DOHH2 (cell line): ENCODE measurements around the gene C4orf50.

ENCODE experiments used
- H3F3A ChIP-seq: fragments of 200-600 bp; sonication (generic), shearing (Covaris generic); 2 replicates; pipeline ENCODE4 v1.6.0; 2016; ENCODE audit warnings: antibody characterized with exemption, mild to moderate bottlenecking; ENCODE audit not compliant: control insufficient read depth, insufficient read depth
- H3K27ac ChIP-seq: fragments of 200-600 bp; sonication (generic); 2 replicates; pipeline ENCODE4 v1.5.1; 2014; ENCODE audit warnings: low read depth, mild to moderate bottlenecking, low read length, moderate library complexity
- H3K27me3 ChIP-seq: fragments of 200-600 bp; sonication (generic); 2 replicates; pipeline ENCODE4 v1.6.1; 2014; ENCODE audit warnings: mild to moderate bottlenecking, low read length, mixed read lengths; ENCODE audit not compliant: control insufficient read depth
- H3K36me3 ChIP-seq: fragments of 200-600 bp; sonication (generic); 2 replicates; pipeline ENCODE4 v1.6.1; 2014; ENCODE audit warnings: mild to moderate bottlenecking, low read length, moderate library complexity, mixed read lengths; ENCODE audit not compliant: control insufficient read depth
- H3K4me1 ChIP-seq: fragments of 200-600 bp; sonication (generic); 2 replicates; pipeline ENCODE4 v1.6.1; 2014; ENCODE audit warnings: mild to moderate bottlenecking, low read length, mixed read lengths; ENCODE audit not compliant: control insufficient read depth
- H3K4me2 ChIP-seq: fragments of 200-600 bp; sonication (generic); 2 replicates; pipeline ENCODE4 v1.6.0; 2014; ENCODE audit warnings: mild to moderate bottlenecking, low read length, moderate library complexity
- H3K4me3 ChIP-seq: fragments of 200-600 bp; sonication (generic); 2 replicates; pipeline ENCODE4 v1.5.1; 2014; ENCODE audit warnings: mild to moderate bottlenecking, low read length, mixed read lengths
- H3K79me2 ChIP-seq: fragments of 200-600 bp; sonication (generic); 2 replicates; pipeline ENCODE4 v1.6.1; 2014; ENCODE audit warnings: mild to moderate bottlenecking, low read length, mixed read lengths; ENCODE audit not compliant: control insufficient read depth
- H3K9me2 ChIP-seq: fragments of 200-600 bp; sonication (generic); replicated peaks from 2 replicates; pipeline ENCODE4 v1.6.1; 2014; ENCODE audit warnings: mild to moderate bottlenecking, low read length, mixed read lengths; ENCODE audit not compliant: control insufficient read depth
- H3K9me3 ChIP-seq: fragments of 200-600 bp; sonication (generic); 2 replicates; pipeline ENCODE4 v1.6.1; 2014; ENCODE audit warnings: antibody characterized with exemption, low read length, mixed read lengths; ENCODE audit not compliant: control insufficient read depth, insufficient read depth
- H4K20me1 ChIP-seq: fragments of 200-600 bp; sonication (generic); 2 replicates; pipeline ENCODE4 v1.6.0; 2014; ENCODE audit warnings: low read depth, mild to moderate bottlenecking, antibody characterized with exemption, low read length, moderate library complexity; ENCODE audit not compliant: control insufficient read depth, insufficient read depth
- CTCF ChIP-seq: fragments of 200-600 bp; sonication (generic); IDR thresholded peaks from one replicate; pipeline ENCODE4 v1.5.1; 2014; ENCODE audit warnings: antibody characterized with exemption, mild to moderate bottlenecking, low read depth, low read length; ENCODE audit not compliant: poor library complexity, severe bottlenecking
- EZH2phosphoT487 ChIP-seq: fragments of 200-600 bp; sonication (generic); IDR thresholded peaks from 2 replicates; pipeline ENCODE4 v1.6.1; 2017; ENCODE audit warnings: borderline replicate concordance, mild to moderate bottlenecking, antibody characterized with exemption, low read length, moderate library complexity, mixed read lengths

Gene C4orf50

DNA sequence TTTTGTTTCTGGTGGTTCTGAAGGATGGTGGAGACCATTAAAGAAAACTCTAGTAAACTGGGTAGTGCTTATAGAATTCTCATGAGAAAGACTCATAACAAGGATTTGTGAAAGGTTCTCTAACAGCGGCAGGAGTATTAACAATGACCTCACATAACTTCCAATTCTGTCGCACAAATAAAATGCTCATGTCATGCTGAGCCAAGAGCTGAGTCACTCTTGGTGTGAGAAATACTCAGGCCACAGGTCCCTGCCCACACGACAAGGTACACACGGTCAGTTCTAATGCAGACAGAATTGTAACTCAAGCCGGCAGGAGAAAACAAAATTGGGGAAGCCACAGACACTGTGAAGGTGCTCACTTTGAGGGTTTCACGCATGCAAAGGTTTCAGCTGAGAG, 34.4 kb upstream of the C4orf50 start:
- Histone ChIP-seq H3K9me3 (peaks cover 4% of the 10 kb centered on the region; the same call in 1 of the 2 replicates), H3K27me3 (no peaks in the 10 kb centered on the region), H3K27ac (no peak overlapping the region), H3K79me2 (no peaks in the 10 kb centered on the region), H3K36me3 (no peaks in the 10 kb centered on the region), H3K4me2 (no peak overlapping the region), H3K4me1 (no peaks in the 10 kb centered on the region), H3K9me2 (no peaks in the 10 kb centered on the region), H3K4me3 (no peak overlapping the region), H3F3A (no peaks in the 10 kb centered on the region), H4K20me1 (no peaks in the 10 kb centered on the region)
- TF ChIP-seq CTCF (no peak), EZH2phosphoT487 (no peak)

- Histone ChIP-seq H3K9me2 (no peaks in the 10 kb centered on the region), H3K4me2 (no peak overlapping the region), H3K27me3 (no peaks in the 10 kb centered on the region), H3K27ac (no peak overlapping the region), H3K79me2 (no peaks in the 10 kb centered on the region), H4K20me1 (no peaks in the 10 kb centered on the region), H3F3A (no peaks in the 10 kb centered on the region), H3K4me3 (no peak overlapping the region), H3K4me1 (no peaks in the 10 kb centered on the region), H3K36me3 (no peaks in the 10 kb centered on the region), H3K9me3 (no peaks in the 10 kb centered on the region)
- TF ChIP-seq CTCF, result no peak
These were observed 32.3 kb upstream of the C4orf50 start for GRCh38 chr4:6050551-6050950.

DNA sequence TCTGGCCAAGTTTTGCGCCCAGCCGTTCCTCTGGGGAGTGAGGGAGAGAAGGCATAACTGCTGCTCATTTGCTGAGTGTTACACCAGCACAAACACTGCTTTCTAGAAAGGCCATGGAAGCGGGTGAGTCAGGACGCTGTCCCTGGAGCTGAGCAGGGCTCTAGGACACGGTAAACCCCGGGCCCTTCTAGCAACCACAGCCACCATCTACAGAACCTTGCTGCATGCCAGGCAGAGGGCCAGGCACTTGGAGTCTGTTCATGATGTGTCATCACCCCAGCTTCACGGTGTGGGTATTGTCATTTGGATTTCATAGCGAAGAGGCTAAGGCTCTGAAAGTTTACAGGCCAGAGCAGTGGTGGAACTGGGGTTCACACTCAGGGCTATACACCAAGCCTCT, 31.8 kb upstream of the C4orf50 start:
- H3K27ac ChIP-seq, result no peak overlapping the region
- H3K4me3 ChIP-seq, result no peak overlapping the region
- no peaks in the 10 kb centered on the region for H3K79me2 ChIP-seq
- no peaks in the 10 kb centered on the region for H3K9me3 ChIP-seq
- TF ChIP-seq EZH2phosphoT487 (no peak), CTCF (no peak)
- no peaks in the 10 kb centered on the region for H3K9me2 ChIP-seq
- no peaks in the 10 kb centered on the region for H3K4me1 ChIP-seq
- no peaks in the 10 kb centered on the region for H3K36me3 ChIP-seq
- no peak overlapping the region for H3K4me2 ChIP-seq
- no peaks in the 10 kb centered on the region for H3F3A ChIP-seq
- H3K27me3 ChIP-seq, result no peaks in the 10 kb centered on the region
- H4K20me1 ChIP-seq, result no peaks in the 10 kb centered on the region

DNA sequence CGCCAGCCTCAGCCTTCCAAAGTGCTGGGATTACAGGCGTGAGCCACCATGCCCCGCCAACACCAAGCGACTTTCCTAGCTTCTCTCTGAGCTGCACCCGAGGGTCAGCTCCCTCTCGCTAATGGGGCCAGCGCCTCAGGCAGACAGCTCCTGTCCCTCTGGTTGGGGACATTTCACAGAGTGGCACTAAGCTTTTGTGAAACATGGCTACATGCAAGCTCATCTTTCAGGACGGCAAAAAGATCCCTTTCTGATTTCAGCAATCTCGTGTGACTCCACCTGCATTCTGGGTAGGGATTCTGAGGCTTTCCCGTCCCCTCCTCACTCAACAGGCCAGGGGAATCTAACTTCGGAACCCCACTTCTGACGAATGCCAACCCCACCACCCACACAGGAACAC, 31.0 kb upstream of the C4orf50 start:
- H3K9me3 ChIP-seq, result no peaks in the 10 kb centered on the region
- no peak overlapping the region for H3K27ac ChIP-seq
- TF ChIP-seq EZH2phosphoT487, result no peak
- TF ChIP-seq CTCF, result no peak
- no peaks in the 10 kb centered on the region for H4K20me1 ChIP-seq
- H3K4me1 ChIP-seq, result no peaks in the 10 kb centered on the region
- no peak overlapping the region for H3K4me2 ChIP-seq
- no peaks in the 10 kb centered on the region for H3K9me2 ChIP-seq
- no peak overlapping the region for H3K4me3 ChIP-seq
- no peaks in the 10 kb centered on the region for H3K27me3 ChIP-seq
- no peaks in the 10 kb centered on the region for H3K36me3 ChIP-seq
- no peaks in the 10 kb centered on the region for H3F3A ChIP-seq
- H3K79me2 ChIP-seq, result no peaks in the 10 kb centered on the region
